Measurements from ENCODE around the gene C6orf89.

Gene C6orf89

GRCh38 chr6:36920546-36920945 is 34.8 kb downstream of the C6orf89 start:
- ATAC-seq (no peak), DNase-seq (no peak)
- H3K27me3 Mint-ChIP-seq = no peaks in the 10 kb centered on the region
- H3K9me3 Mint-ChIP-seq = no peaks in the 10 kb centered on the region
- H3K4me3 Mint-ChIP-seq = no peak overlapping the region
- H3K4me1 Mint-ChIP-seq = peaks cover 15% of the 10 kb centered on the region
- H3K27ac Mint-ChIP-seq = no peak overlapping the region

GRCh38 chr6:36924131-36924530 is 38.4 kb downstream of the C6orf89 start:
- Mint-ChIP-seq H3K27me3 (no peaks in the 10 kb centered on the region), H3K27ac (peak overlapping the region in 1 of 2 donors; percentile 30), H3K4me3 (no peak overlapping the region), H3K4me1 (peaks cover 12% of the 10 kb centered on the region), H3K9me3 (no peaks in the 10 kb centered on the region)
- no peak for DNase-seq
- peak; percentile 55 for ATAC-seq

GRCh38 chr6:36924778-36925374 is 39.1 kb downstream of the C6orf89 start:
- H3K9me3 Mint-ChIP-seq = no peaks in the 10 kb centered on the region
- no peak for ATAC-seq
- no peak overlapping the region for H3K4me3 Mint-ChIP-seq
- peaks cover 12% of the 10 kb centered on the region for H3K4me1 Mint-ChIP-seq
- DNase-seq = no peak
- H3K27ac Mint-ChIP-seq = peak overlapping the region in 1 of 2 donors; percentile 39
- H3K27me3 Mint-ChIP-seq = no peaks in the 10 kb centered on the region

GRCh38 chr6:36925809-36926208 is 40.1 kb downstream of the C6orf89 start:
- Mint-ChIP-seq H3K27ac (peak overlapping the region; percentile 12 to 81), H3K9me3 (no peaks in the 10 kb centered on the region), H3K4me3 (peak overlapping the region in 1 of 2 donors; percentile 20), H3K27me3 (no peaks in the 10 kb centered on the region), H3K4me1 (peaks cover 12% of the 10 kb centered on the region)
- peak; percentile 84 for ATAC-seq
- no peak for DNase-seq

- H3K9me3 Mint-ChIP-seq = no peaks in the 10 kb centered on the region
- no peak overlapping the region for H3K4me3 Mint-ChIP-seq
- DNase-seq (no peak), ATAC-seq (no peak)
- H3K27me3 Mint-ChIP-seq = no peaks in the 10 kb centered on the region
- peaks cover 12% of the 10 kb centered on the region for H3K4me1 Mint-ChIP-seq
- no peak overlapping the region for H3K27ac Mint-ChIP-seq
Observed at GRCh38 chr6:36926708-36927513, 41.2 kb downstream of the C6orf89 start.

- no peaks in the 10 kb centered on the region for H3K9me3 Mint-ChIP-seq
- H3K4me1 Mint-ChIP-seq = peaks cover 12% of the 10 kb centered on the region
- H3K27me3 Mint-ChIP-seq = no peaks in the 10 kb centered on the region
- no peak overlapping the region for H3K4me3 Mint-ChIP-seq
- H3K27ac Mint-ChIP-seq = no peak overlapping the region
- no peak for ATAC-seq
- DNase-seq = no peak
Observed at GRCh38 chr6:36927691-36928546, 42.2 kb downstream of the C6orf89 start.

GRCh38 chr6:36928547-36928918 is 42.8 kb downstream of the C6orf89 start:
- no peak for ATAC-seq
- Mint-ChIP-seq H3K9me3 (no peaks in the 10 kb centered on the region), H3K4me3 (no peak overlapping the region), H3K27ac (no peak overlapping the region), H3K4me1 (peaks cover 12% of the 10 kb centered on the region), H3K27me3 (no peaks in the 10 kb centered on the region)
- no peak for DNase-seq

- no peak for ATAC-seq
- Mint-ChIP-seq H3K9me3 (no peaks in the 10 kb centered on the region), H3K27ac (no peak overlapping the region), H3K4me3 (no peak overlapping the region), H3K27me3 (no peaks in the 10 kb centered on the region), H3K4me1 (peaks cover 12% of the 10 kb centered on the region)
- DNase-seq = no peak
Observed at GRCh38 chr6:36929152-36929551, 43.4 kb downstream of the C6orf89 start.

- no peak overlapping the region for H3K4me3 Mint-ChIP-seq
- no peaks in the 10 kb centered on the region for H3K27me3 Mint-ChIP-seq
- no peak for DNase-seq
- no peak for ATAC-seq
- no peak overlapping the region for H3K27ac Mint-ChIP-seq
- H3K4me1 Mint-ChIP-seq = peaks cover 12% of the 10 kb centered on the region
- H3K9me3 Mint-ChIP-seq = no peaks in the 10 kb centered on the region
Observed at GRCh38 chr6:36929607-36930006, 43.9 kb downstream of the C6orf89 start.

- DNase-seq (no peak), ATAC-seq (no peak)
- Mint-ChIP-seq H3K9me3 (no peaks in the 10 kb centered on the region), H3K4me3 (no peak overlapping the region), H3K4me1 (peaks cover 7% of the 10 kb centered on the region), H3K27ac (no peak overlapping the region), H3K27me3 (no peaks in the 10 kb centered on the region)
Observed at GRCh38 chr6:36930483-36930882, 44.7 kb downstream of the C6orf89 start.

- DNase-seq (no peak), ATAC-seq (no peak)
- Mint-ChIP-seq H3K27ac (no peak overlapping the region), H3K4me1 (no peaks in the 10 kb centered on the region), H3K9me3 (no peaks in the 10 kb centered on the region), H3K27me3 (no peaks in the 10 kb centered on the region), H3K4me3 (no peak overlapping the region)
Observed at GRCh38 chr6:36933102-36933501, 47.4 kb downstream of the C6orf89 start.

GRCh38 chr6:36933519-36933918 is 47.8 kb downstream of the C6orf89 start:
- H3K27ac Mint-ChIP-seq = no peak overlapping the region
- no peaks in the 10 kb centered on the region for H3K27me3 Mint-ChIP-seq
- ATAC-seq (no peak), DNase-seq (no peak)
- no peak overlapping the region for H3K4me3 Mint-ChIP-seq
- no peaks in the 10 kb centered on the region for H3K9me3 Mint-ChIP-seq
- H3K4me1 Mint-ChIP-seq = no peaks in the 10 kb centered on the region

GRCh38 chr6:36934901-36935300 is 49.1 kb downstream of the C6orf89 start:
- Mint-ChIP-seq H3K27me3 (peaks cover 2% of the 10 kb centered on the region), H3K27ac (no peak overlapping the region), H3K4me1 (no peaks in the 10 kb centered on the region), H3K4me3 (no peak overlapping the region), H3K9me3 (no peaks in the 10 kb centered on the region)
- ATAC-seq (no peak), DNase-seq (no peak)

- Mint-ChIP-seq H3K4me3 (no peak overlapping the region), H3K27ac (no peak overlapping the region), H3K9me3 (no peaks in the 10 kb centered on the region), H3K27me3 (peaks cover 8% of the 10 kb centered on the region), H3K4me1 (no peaks in the 10 kb centered on the region)
- no peak for ATAC-seq
- DNase-seq = no peak
Observed at GRCh38 chr6:36936824-36937223, 51.1 kb downstream of the C6orf89 start.

- no peak overlapping the region for H3K27ac Mint-ChIP-seq
- ATAC-seq (no peak), DNase-seq (no peak)
- H3K27me3 Mint-ChIP-seq = peaks cover 8% of the 10 kb centered on the region
- no peak overlapping the region for H3K4me3 Mint-ChIP-seq
- H3K4me1 Mint-ChIP-seq = no peaks in the 10 kb centered on the region
- no peaks in the 10 kb centered on the region for H3K9me3 Mint-ChIP-seq
Observed at GRCh38 chr6:36937896-36938295, 52.1 kb downstream of the C6orf89 start.

- Mint-ChIP-seq H3K27me3 (peaks cover 14% of the 10 kb centered on the region), H3K4me3 (no peak overlapping the region), H3K27ac (no peak overlapping the region), H3K9me3 (no peaks in the 10 kb centered on the region), H3K4me1 (peaks cover 5% of the 10 kb centered on the region)
- ATAC-seq (no peak), DNase-seq (no peak)
Observed at GRCh38 chr6:36938536-36938935, 52.8 kb downstream of the C6orf89 start.
